Fibroblast of gingiva (primary cell): ENCODE results near the gene NMUR2.

Experiments
- DNase-seq: peaks from one replicate; pipeline ENCODE4 v3.0.0-alpha.2; 2011; ENCODE audit warnings: low read depth

NMUR2 gene, protein sequence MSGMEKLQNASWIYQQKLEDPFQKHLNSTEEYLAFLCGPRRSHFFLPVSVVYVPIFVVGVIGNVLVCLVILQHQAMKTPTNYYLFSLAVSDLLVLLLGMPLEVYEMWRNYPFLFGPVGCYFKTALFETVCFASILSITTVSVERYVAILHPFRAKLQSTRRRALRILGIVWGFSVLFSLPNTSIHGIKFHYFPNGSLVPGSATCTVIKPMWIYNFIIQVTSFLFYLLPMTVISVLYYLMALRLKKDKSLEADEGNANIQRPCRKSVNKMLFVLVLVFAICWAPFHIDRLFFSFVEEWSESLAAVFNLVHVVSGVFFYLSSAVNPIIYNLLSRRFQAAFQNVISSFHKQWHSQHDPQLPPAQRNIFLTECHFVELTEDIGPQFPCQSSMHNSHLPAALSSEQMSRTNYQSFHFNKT

GRCh38 chr5:152405145-152405544, at the start of gene NMUR2:
Gene NMUR2 (minus strand): TSS chr5:152405279. CDS start chr5:152405113, 166 bp downstream.
- DNase-seq = no peak

- DNase-seq = no peak
Observed at GRCh38 chr5:152443935-152444334, 38.9 kb upstream of the NMUR2 start.

GRCh38 chr5:152439791-152440190, 34.7 kb upstream of the NMUR2 start:
- DNase-seq = no peak

DNA sequence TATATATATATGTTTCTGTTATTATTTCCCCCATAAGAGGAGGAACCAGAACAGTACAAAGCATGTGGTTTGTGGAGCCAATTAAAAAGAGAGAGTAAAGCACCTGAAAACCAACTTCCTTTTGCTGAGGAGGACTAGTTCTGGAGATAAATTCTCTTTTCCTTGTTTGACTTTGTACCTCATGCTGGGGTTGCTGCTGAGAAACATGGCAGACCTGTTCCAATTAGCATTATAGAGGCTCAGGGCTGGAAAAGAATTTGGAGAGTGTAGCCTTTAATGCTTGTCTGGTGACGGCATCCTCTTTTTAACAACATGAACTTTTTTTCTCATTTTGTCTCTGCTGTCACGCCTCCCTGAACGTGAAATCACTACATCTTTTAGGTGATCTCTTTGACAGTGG, 32.8 kb upstream of the NMUR2 start:
- DNase-seq = no peak

DNA sequence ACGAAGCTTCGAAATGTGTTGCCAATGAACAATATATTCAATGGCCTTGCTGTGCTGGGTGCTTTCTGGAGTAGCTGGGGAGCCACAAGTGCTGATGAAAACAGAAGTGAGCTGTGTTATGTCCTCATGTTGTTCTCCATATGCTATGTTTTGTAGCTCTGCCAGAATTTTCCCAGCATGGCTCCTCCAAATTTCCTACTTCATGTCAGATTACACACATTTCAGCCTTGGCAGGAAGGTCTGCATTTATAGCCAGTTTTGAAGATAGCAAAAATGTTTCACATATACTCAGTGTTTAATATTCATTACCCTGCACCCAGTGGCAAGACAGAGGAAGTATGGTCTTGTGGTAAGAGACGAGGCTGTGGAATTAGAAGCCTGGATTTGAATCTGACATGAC, 22.6 kb upstream of the NMUR2 start:
- DNase-seq = no peak

GRCh38 chr5:152425083-152425482, 20.0 kb upstream of the NMUR2 start:
- DNase-seq = no peak

DNA sequence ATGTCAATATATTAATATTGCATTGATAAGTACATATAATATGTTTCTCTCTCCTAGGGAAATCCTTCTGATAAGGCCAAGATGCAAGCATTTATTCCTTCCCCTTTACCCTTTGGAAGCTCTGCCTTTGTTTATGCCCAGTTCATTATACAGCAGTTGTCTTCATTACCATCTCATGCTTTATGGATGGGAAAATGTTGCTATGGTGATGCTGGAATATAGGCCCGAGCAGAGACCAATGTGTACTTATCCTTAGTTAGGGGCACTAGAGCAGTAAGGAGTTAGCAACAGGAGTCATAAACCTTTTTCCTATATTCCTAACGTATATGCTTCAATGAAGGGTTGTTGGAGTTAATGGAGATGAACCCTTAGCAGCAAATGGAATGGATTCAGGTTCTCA, 19.4 kb upstream of the NMUR2 start:
- DNase-seq = no peak

GRCh38 chr5:152422081-152422480, 17.0 kb upstream of the NMUR2 start:
- no peak for DNase-seq

- no peak for DNase-seq
Observed at GRCh38 chr5:152412129-152412528, 7.0 kb upstream of the NMUR2 start.

- DNase-seq = no peak
Observed at GRCh38 chr5:152406082-152406481, 1.0 kb upstream of the NMUR2 start.

- DNase-seq = no peak
Observed at GRCh38 chr5:152404494-152404893, 585 bp downstream of the NMUR2 start.

DNA sequence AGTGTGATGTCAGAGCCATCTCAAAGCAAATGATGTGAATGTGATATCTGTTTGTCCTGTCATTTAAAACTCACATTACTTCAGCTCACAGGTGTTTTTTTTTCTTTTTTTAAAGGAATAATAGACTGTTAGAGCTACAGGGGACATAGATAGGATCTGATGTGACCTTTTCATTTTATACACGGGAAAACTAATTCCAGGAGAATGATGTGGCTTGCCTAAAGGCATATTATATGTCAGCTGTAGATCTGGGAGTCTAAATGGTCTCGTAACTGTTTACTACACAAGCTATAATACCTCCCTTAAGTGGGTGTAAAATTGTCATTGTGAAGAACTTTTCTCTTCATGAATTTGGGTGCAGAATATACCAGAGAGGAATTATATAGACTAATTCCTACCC, 2.0 kb downstream of the NMUR2 start:
- no peak for DNase-seq

- no peak for DNase-seq
Observed at GRCh38 chr5:152400846-152401245, 4.2 kb downstream of the NMUR2 start.

DNA sequence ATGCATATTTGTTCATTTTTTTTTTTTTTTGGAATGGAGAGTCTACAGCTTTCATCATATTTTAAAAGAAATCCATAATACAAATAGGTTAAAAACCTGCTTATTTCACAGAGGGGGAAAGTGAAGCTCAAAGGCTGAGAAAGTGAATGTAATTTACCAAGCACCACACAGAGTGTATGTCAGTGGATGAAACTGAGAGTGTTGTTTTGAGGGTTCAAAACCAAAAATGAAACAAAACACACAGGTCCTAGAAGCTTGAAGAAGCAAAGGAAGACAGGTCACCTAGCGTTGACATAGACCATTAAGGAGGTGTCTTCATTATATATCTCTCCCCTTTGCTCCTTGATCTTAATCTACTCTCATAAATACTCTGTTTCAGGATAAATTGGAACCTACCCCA, 7.5 kb downstream of the NMUR2 start:
- no peak for DNase-seq

- no peak for DNase-seq
Observed at GRCh38 chr5:152393441-152393840, 11.6 kb downstream of the NMUR2 start.

- no peak for DNase-seq
Observed at GRCh38 chr5:152389208-152389849, 15.8 kb downstream of the NMUR2 start.

DNA sequence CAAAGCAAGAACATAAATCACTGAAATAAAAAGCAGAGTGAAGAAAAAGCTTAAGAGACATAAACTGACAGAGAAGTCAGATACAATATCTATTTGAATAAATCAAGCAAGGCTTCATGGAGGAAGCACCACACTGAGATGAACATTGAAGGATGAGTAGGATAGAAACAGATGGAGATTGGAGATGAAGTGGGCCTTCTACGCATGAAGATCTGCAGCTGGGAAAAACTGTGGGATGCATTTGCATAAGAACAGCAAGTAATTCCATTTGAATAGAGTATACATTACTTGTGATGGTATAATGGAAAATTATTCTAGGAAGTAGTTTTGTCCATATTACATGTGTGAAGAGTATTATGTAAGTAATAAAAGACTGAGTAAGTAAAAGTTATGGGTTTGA, 16.5 kb downstream of the NMUR2 start:
- no peak for DNase-seq

DNA sequence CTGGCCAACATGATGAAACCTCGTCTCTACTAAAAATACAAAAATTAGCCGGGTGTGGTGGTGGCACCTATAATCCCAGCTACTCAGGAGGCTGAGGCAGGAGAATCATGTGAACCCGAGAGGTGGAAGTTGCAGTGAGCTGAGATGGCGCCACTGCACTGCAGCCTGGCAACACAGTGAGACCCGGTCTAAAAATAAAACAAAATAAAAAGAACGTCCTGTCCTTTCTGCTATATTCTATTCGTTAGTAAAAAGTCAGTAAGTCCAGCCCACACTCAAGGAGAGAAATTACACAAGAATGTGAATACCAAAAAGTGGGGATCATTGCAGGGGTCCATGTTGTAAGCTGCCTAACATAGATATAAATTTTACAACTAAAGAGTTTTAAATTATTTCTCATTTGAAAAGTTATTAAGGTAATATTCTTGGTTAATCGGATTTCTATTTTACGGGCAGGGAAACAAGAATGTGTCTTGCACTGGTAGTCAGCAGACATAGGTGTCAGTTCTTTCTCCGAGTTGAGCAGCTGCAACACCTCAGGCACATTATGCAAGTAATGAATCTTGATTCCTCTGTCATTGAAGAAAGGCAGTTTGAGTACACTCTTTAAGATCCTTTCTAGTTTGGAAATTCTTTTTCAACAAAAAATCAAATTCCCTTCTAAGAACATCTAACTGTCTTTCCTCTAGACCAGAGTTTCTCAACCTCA, 24.5 kb downstream of the NMUR2 start:
- DNase-seq = no peak

DNA sequence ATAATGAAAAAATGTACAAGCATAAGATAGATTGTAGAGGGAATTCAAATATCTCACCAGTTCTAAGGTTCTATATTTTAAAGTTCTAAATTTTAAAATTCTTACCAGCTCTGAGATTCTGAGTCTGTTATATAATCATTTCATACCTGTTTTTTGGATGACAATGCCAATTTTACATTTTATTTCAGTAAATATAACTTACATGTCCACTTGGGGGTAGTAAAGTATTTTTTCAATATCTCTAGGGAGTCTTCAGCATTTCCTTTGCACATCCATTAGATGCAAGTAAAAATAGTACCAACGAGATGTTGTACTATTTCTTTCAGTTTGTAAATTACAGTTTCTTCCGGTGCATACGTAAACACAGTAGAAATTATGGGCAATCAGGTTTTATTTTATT, 25.7 kb downstream of the NMUR2 start:
- DNase-seq = no peak

GRCh38 chr5:152378730-152379129, 26.3 kb downstream of the NMUR2 start:
- no peak for DNase-seq

DNA sequence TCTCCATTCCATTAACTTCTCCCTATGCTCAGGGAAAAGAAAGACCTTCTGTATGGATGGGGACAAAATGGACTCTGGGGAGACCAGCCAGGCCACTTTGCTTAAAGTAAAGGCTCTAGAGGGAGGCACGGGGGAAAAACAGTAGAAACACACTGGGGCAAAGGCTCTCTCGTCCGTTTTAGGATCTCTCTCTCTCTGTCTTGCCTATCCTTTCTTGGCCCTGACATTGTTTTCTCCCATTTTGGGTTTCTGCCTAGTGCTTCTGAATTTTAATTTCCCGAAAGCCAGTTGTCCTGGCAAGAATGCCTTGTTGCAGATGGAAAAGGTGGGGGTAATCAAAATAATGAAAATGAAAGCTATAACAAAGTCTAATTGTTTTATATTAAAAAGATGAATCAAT, 28.2 kb downstream of the NMUR2 start:
- DNase-seq = no peak

DNA sequence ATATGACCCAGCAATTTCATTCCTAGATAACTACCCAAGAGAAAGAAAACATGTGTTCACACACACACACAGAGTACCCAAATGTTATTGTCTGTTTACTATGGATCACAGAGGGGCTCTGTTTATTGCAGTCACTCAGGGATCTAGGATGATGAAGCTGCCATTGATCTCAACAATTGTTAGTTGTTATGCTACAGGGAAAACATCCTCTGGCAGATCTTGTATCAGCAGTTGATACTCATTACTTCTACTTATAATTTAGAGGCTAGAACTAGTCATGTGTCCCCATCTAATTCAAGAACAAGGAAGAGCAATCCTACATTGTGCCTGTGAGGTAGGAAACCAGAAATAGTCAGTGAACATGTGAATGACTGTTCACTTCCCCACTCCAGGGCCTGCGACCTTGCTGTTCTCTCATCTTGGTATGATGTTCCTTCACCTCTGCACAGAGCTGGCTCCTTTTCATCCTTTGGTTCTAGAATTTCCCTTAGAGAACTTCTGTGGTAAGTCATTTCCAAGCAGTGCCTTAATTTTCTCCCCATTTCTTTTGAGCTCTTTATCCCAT, 30.3 kb downstream of the NMUR2 start:
- DNase-seq = no peak

DNA sequence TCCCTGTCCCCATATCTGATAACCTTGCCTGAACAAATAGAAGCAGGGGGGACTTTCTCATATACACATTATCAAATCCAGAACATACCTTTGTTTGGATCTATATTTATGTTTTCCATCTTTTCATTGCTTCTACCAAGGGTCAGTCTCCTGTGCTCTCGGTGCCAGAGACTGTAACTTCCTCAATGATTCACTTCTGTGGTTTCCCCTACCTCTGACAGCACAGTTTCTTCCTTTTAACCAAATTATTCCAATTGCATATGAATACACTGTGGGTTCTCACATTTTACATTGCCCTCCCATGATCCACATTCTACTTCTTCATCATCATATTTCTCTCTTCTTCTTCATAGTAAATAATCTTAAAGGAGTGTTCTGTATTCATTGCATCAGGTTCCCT, 32.2 kb downstream of the NMUR2 start:
- no peak for DNase-seq
